MM.1S (cell line): Measurements from ENCODE around the gene SEC22A.

Experiments
- CTCF ChIP-seq: fragments of 300-600 bp; sonication (generic); IDR thresholded peaks from 2 replicates; pipeline ENCODE4 v1.5.1; 2016; ENCODE audit warnings: antibody characterized with exemption, low read length, mixed read lengths
- EZH2phosphoT487 ChIP-seq: fragments of 300-600 bp; sonication (generic); IDR thresholded peaks from 2 replicates; pipeline ENCODE4 v1.6.1; 2018; ENCODE audit warnings: antibody characterized with exemption, low read length

DNA sequence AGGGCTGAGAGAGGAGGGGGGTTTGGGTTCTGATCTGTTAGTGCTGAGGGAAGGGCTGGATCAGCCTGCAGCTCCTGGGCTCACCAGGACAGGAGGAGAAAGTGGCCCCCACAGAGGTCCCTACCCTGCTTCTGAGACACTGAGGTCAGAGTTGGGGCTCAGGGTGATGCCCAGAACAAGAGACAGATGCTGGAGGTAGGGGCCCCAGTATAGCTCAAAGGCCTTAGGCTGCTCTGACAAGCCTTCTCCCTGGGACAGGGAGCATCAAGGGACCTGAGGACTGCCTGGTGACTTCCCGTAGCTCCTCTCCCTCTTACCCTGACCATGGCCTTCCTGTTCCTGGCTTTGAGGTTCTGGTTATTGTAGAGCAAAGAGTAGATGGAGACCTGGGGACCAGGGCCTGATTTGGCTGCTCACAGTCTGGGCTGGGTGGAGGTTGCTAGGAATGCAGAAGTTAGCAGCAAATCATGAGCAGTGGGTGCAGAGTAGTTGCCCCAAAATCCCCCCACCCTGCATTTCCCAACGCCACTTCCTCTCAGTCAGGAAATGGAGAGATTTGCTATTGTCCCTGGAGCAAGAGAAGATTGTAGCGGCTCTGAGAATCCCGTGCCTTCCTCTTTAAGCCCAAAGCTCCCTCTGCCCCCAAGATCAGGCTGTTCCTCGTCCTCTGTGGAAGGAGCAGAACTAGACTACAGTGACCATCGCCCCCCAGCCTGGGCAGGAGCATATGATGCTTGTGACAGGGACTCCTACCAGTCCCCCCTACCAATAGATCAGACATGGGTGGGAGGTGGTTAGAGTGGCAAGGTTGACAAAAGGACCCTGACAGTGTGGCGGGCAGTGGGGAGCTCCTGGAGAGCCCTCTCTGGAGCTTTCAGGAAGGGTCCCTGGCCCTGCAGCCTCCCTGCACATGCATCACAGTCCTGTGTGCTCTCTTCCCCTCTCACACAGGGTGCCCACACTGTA lies 47.4 kb upstream of the SEC22A start:
- no peak for TF ChIP-seq CTCF
- no peak for TF ChIP-seq EZH2phosphoT487
